Measurements from ENCODE around the gene RNF44.

Gene RNF44

GRCh38 chr5:176541338-176542134 lies 4.3 kb upstream of the RNF44 start:
- Histone ChIP-seq H4K20me1 (ENCODE audit: insufficient read depth, low read length) (no peaks in the 10 kb centered on the region), H3K36me3 (replicated peaks; ENCODE audit: insufficient read depth, low read length) (no peaks in the 10 kb centered on the region), H3K9ac (ENCODE audit: low read length) (peak overlapping the region; percentile 86; the same call in 1 of the 2 replicates), H3K4me1 (ENCODE audit: low read length) (peaks cover 21% of the 10 kb centered on the region), H3K27me3 (replicated peaks; ENCODE audit: insufficient read depth, low read length) (no peaks in the 10 kb centered on the region), H2AFZ (ENCODE audit: low read length) (peak overlapping the region; percentile 57), H3K4me3 (ENCODE audit: low read length) (peak overlapping the region; percentile 80; the same call in 1 of the 2 replicates), H3K27ac (ENCODE audit: low read length) (peak overlapping the region; percentile 60; the same call in 1 of the 2 replicates), H3K9me3 (replicated peaks; ENCODE audit: insufficient read depth, low read length) (no peaks in the 10 kb centered on the region), H3K79me2 (ENCODE audit: low read length) (peaks cover 2% of the 10 kb centered on the region; the same call in 1 of the 2 replicates), H3K4me2 (ENCODE audit: low read depth, low read length) (peak overlapping the region; percentile 93), H3K9me2 (replicated peaks; ENCODE audit: insufficient read depth, low read length) (no peaks in the 10 kb centered on the region), H3F3A (ENCODE audit: insufficient read depth, low read length) (peaks cover 27% of the 10 kb centered on the region)
- DNase-seq, result peak; percentile 68
- TF ChIP-seq EZH2 (optimal IDR thresholded peaks at IDR 0.05; ENCODE audit: low read depth, low read length), result no peak
- TF ChIP-seq, protein P1, sequence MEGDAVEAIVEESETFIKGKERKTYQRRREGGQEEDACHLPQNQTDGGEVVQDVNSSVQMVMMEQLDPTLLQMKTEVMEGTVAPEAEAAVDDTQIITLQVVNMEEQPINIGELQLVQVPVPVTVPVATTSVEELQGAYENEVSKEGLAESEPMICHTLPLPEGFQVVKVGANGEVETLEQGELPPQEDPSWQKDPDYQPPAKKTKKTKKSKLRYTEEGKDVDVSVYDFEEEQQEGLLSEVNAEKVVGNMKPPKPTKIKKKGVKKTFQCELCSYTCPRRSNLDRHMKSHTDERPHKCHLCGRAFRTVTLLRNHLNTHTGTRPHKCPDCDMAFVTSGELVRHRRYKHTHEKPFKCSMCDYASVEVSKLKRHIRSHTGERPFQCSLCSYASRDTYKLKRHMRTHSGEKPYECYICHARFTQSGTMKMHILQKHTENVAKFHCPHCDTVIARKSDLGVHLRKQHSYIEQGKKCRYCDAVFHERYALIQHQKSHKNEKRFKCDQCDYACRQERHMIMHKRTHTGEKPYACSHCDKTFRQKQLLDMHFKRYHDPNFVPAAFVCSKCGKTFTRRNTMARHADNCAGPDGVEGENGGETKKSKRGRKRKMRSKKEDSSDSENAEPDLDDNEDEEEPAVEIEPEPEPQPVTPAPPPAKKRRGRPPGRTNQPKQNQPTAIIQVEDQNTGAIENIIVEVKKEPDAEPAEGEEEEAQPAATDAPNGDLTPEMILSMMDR (IDR thresholded peaks at IDR 0.05; ENCODE audit: low read length), result no peak
- TF ChIP-seq EZH2phosphoT487 (IDR thresholded peaks at IDR 0.05; ENCODE audit: low read length), result no peak

DNA sequence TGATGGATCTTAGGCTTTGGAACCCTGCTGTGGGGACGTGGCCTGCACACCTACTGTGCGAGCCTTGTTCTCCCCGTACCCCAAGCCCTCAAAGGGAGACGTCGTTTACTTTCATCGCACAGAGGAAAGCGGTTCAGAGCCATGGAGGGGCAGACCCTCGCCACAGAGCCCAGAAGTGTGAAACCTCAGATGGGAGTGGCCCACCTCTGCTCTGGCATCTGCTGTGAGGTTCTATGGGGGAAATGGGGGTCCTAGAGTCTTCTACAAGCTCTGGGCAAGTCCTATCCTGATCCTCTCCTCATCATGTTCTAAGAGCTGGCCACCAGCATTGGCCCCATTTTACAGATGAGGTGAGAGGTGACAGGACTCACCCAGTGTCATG lies 3.7 kb upstream of the RNF44 start:
- Histone ChIP-seq H3K9me2 (replicated peaks; ENCODE audit: insufficient read depth, low read length) (no peaks in the 10 kb centered on the region), H3K4me2 (ENCODE audit: low read depth, low read length) (peak overlapping the region; percentile 93), H3K36me3 (replicated peaks; ENCODE audit: insufficient read depth, low read length) (no peaks in the 10 kb centered on the region), H3K4me3 (ENCODE audit: low read length) (no peak overlapping the region), H3K4me1 (ENCODE audit: low read length) (peaks cover 21% of the 10 kb centered on the region), H3F3A (ENCODE audit: insufficient read depth, low read length) (peaks cover 27% of the 10 kb centered on the region), H3K9me3 (replicated peaks; ENCODE audit: insufficient read depth, low read length) (no peaks in the 10 kb centered on the region), H3K27me3 (replicated peaks; ENCODE audit: insufficient read depth, low read length) (no peaks in the 10 kb centered on the region), H3K9ac (ENCODE audit: low read length) (no peak overlapping the region), H4K20me1 (ENCODE audit: insufficient read depth, low read length) (no peaks in the 10 kb centered on the region), H3K79me2 (ENCODE audit: low read length) (peaks cover 7% of the 10 kb centered on the region), H3K27ac (ENCODE audit: low read length) (peak overlapping the region; percentile 60; the same call in 1 of the 2 replicates), H2AFZ (ENCODE audit: low read length) (peak overlapping the region; percentile 57; the same call in 1 of the 2 replicates)
- TF ChIP-seq EZH2phosphoT487 (IDR thresholded peaks at IDR 0.05; ENCODE audit: low read length), result no peak
- TF ChIP-seq, protein P1 (IDR thresholded peaks at IDR 0.05; ENCODE audit: low read length), result no peak
- DNase-seq, result no peak

- Histone ChIP-seq H2AFZ (ENCODE audit: low read length) (no peak overlapping the region), H3K9me3 (replicated peaks; ENCODE audit: insufficient read depth, low read length) (no peaks in the 10 kb centered on the region), H3K27me3 (replicated peaks; ENCODE audit: insufficient read depth, low read length) (no peaks in the 10 kb centered on the region), H3K9me2 (replicated peaks; ENCODE audit: insufficient read depth, low read length) (no peaks in the 10 kb centered on the region), H4K20me1 (ENCODE audit: insufficient read depth, low read length) (no peaks in the 10 kb centered on the region), H3K9ac (ENCODE audit: low read length) (no peak overlapping the region), H3K4me1 (ENCODE audit: low read length) (peaks cover 21% of the 10 kb centered on the region), H3K4me2 (ENCODE audit: low read depth, low read length) (no peak overlapping the region), H3K36me3 (replicated peaks; ENCODE audit: insufficient read depth, low read length) (no peaks in the 10 kb centered on the region), H3K79me2 (ENCODE audit: low read length) (peaks cover 12% of the 10 kb centered on the region), H3K4me3 (ENCODE audit: low read length) (no peak overlapping the region), H3K27ac (ENCODE audit: low read length) (no peak overlapping the region), H3F3A (ENCODE audit: insufficient read depth, low read length) (peaks cover 27% of the 10 kb centered on the region)
- TF ChIP-seq, protein P1 (IDR thresholded peaks at IDR 0.05; ENCODE audit: low read length), result no peak
- TF ChIP-seq EZH2phosphoT487 (IDR thresholded peaks at IDR 0.05; ENCODE audit: low read length) (no peak), EZH2 (optimal IDR thresholded peaks at IDR 0.05; ENCODE audit: low read depth, low read length) (no peak)
- DNase-seq, result no peak
Observed at GRCh38 chr5:176540476-176540899, 3.3 kb upstream of the RNF44 start.

Measured in MM.1S (cell line).